OCI-LY1 (cell line): Measurements from ENCODE around the gene PMPCB.

ENCODE experiments used
- H2AFZ ChIP-seq: fragments of 200-600 bp; sonication (generic), shearing (Covaris generic); 2 replicates; pipeline ENCODE4 v1.6.0; 2014; ENCODE audit warnings: antibody characterized with exemption, mild to moderate bottlenecking, low read length
- H3F3A ChIP-seq: fragments of 200-600 bp; sonication (generic), shearing (Covaris generic); 2 replicates; pipeline ENCODE4 v1.6.0; 2014; ENCODE audit warnings: mild to moderate bottlenecking, antibody characterized with exemption, low read length, moderate library complexity; ENCODE audit not compliant: insufficient read depth
- H3K27ac ChIP-seq: fragments of 200-600 bp; sonication (generic); 2 replicates; pipeline ENCODE4 v1.5.1; 2014; ENCODE audit warnings: low read length, mixed run types, mild to moderate bottlenecking, low read depth; ENCODE audit not compliant: poor library complexity, severe bottlenecking
- H3K27me3 ChIP-seq: fragments of 200-600 bp; sonication (generic); 2 replicates; pipeline ENCODE4 v1.6.0; 2014; ENCODE audit warnings: antibody characterized with exemption, mild to moderate bottlenecking, low read length, moderate library complexity; ENCODE audit not compliant: insufficient read depth
- H3K36me3 ChIP-seq: fragments of 200-600 bp; sonication (generic); 2 replicates; pipeline ENCODE4 v1.6.1; 2014; ENCODE audit warnings: mild to moderate bottlenecking, antibody characterized with exemption, low read length, moderate library complexity, mixed read lengths; ENCODE audit not compliant: insufficient read depth
- H3K4me1 ChIP-seq: fragments of 200-600 bp; sonication (generic); 2 replicates; pipeline ENCODE4 v1.5.1; 2014; ENCODE audit warnings: mild to moderate bottlenecking, low read length, moderate library complexity; ENCODE audit not compliant: insufficient read depth, severe bottlenecking
- H3K4me2 ChIP-seq: fragments of 200-600 bp; sonication (generic), shearing (Covaris generic); 2 replicates; pipeline ENCODE4 v1.6.1; 2014; ENCODE audit warnings: low read length
- H3K4me3 ChIP-seq: fragments of 200-600 bp; sonication (generic); 2 replicates; pipeline ENCODE4 v1.5.1; 2014; ENCODE audit warnings: low read length, low read depth, mild to moderate bottlenecking, mixed read lengths; ENCODE audit not compliant: poor library complexity, severe bottlenecking
- H3K79me2 ChIP-seq: fragments of 200-600 bp; shearing (Covaris generic); 2 replicates; pipeline ENCODE4 v1.6.1; 2016; ENCODE audit warnings: mixed run types, low read length, mixed read lengths; ENCODE audit not compliant: insufficient read depth
- H3K9ac ChIP-seq: fragments of 200-600 bp; sonication (generic), shearing (Covaris generic); 2 replicates; pipeline ENCODE4 v1.6.1; 2014; ENCODE audit warnings: mild to moderate bottlenecking, low read length, mixed read lengths
- H3K9me2 ChIP-seq: fragments of 200-600 bp; sonication (generic), shearing (Covaris generic); 2 replicates; pipeline ENCODE4 v1.6.1; 2014; ENCODE audit warnings: low read depth, mild to moderate bottlenecking, low read length, mixed read lengths
- H3K9me3 ChIP-seq: fragments of 200-600 bp; shearing (Covaris generic); 2 replicates; pipeline ENCODE4 v1.6.1; 2014; ENCODE audit warnings: low read length, mixed read lengths
- H4K20me1 ChIP-seq: fragments of 200-600 bp; sonication (generic), shearing (Covaris generic); 2 replicates; pipeline ENCODE4 v1.6.0; 2016; ENCODE audit warnings: mild to moderate bottlenecking, low read length; ENCODE audit not compliant: insufficient read depth
- EZH2 ChIP-seq: fragments of 200-600 bp; sonication (generic), shearing (Covaris generic); IDR thresholded peaks from 2 replicates; pipeline ENCODE4 v1.8.0; 2017; ENCODE audit warnings: borderline replicate concordance, mixed run types, mild to moderate bottlenecking, antibody characterized with exemption, low read length, moderate library complexity, mixed read lengths
- TF ChIP-seq, protein P1 (sequence below): fragments of 200-600 bp; sonication (generic), shearing (Covaris generic); IDR thresholded peaks from 2 replicates; pipeline ENCODE4 v1.5.1; 2017; ENCODE audit warnings: mild to moderate bottlenecking, antibody characterized with exemption, low read length, moderate library complexity, mixed read lengths

The PMPCB gene

DNA sequence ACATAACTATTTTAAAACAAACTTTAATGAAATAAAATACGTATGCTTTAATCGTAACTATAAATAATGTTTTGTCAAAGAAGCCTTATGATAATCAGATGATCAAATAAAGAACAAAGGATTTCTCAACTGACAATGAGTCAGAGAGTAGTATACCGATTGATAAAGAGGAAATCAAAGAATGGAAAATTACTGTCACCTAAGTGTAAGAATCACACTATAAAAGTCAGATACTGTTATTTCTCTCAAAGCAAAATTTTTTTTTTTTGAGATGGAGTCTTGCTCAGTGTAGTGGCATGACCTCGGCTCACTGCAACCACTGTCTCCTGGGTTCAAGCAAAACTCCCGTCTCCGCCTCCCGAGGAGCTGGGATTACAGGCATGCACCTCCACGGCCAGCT, 28.5 kb downstream of the PMPCB start:
- TF ChIP-seq EZH2: no peak
- TF ChIP-seq, protein P1, sequence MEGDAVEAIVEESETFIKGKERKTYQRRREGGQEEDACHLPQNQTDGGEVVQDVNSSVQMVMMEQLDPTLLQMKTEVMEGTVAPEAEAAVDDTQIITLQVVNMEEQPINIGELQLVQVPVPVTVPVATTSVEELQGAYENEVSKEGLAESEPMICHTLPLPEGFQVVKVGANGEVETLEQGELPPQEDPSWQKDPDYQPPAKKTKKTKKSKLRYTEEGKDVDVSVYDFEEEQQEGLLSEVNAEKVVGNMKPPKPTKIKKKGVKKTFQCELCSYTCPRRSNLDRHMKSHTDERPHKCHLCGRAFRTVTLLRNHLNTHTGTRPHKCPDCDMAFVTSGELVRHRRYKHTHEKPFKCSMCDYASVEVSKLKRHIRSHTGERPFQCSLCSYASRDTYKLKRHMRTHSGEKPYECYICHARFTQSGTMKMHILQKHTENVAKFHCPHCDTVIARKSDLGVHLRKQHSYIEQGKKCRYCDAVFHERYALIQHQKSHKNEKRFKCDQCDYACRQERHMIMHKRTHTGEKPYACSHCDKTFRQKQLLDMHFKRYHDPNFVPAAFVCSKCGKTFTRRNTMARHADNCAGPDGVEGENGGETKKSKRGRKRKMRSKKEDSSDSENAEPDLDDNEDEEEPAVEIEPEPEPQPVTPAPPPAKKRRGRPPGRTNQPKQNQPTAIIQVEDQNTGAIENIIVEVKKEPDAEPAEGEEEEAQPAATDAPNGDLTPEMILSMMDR: no peak
- Histone ChIP-seq H3K36me3 (peaks cover 83% of the 10 kb centered on the region), H3K27ac (no peak overlapping the region), H3K4me1 (no peaks in the 10 kb centered on the region), H3K9ac (no peak overlapping the region), H3K4me2 (no peak overlapping the region), H3K9me3 (no peaks in the 10 kb centered on the region), H3K9me2 (no peaks in the 10 kb centered on the region), H4K20me1 (no peaks in the 10 kb centered on the region; the same call in 1 of the 2 replicates), H3K27me3 (no peaks in the 10 kb centered on the region), H3K79me2 (peaks cover 13% of the 10 kb centered on the region), H2AFZ (no peak overlapping the region), H3F3A (0 out of 2 replicates have a peak, but pooled peaks cover 4% of the 10 kb centered on the region), H3K4me3 (no peak overlapping the region)

DNA sequence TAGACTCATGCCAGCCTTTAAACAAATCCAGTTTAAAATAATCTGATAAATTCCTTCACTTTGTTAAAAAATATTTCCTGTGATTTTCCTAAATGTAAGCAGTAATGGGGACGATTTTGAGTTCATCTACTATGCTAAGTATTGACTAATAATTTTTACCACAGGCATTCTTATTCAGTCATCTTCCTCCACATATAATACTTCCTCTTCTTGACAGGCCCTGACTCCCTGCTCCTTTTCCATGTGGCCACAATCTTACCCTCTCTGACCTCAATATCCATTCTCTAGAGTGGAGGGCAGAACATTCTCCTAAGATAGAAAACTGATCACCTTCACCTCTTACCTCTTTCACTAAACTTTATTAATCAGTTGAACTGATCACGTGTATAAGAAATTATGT, 39.5 kb downstream of the PMPCB start:
- Histone ChIP-seq H3K9ac (no peak overlapping the region), H3K36me3 (peaks cover 90% of the 10 kb centered on the region), H3F3A (no peaks in the 10 kb centered on the region)

DNA sequence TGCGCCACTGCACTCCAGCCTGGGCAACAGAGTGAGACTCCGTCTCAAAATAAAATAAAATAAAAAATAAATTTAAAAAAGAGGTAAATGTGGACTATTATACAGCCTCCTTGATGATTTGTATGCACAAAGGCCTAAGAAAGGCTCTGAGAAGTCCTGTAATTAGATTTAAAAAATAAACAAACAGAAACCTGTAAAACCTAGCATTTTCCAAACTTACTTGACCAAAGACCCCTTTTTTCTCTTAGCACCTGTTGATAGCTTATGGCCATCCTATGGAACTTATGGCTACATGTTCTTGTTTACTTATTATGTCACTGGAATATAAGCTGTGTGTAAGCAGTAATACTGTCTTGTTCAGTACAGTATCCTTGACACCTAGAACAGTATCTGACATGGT, 41.6 kb downstream of the PMPCB start:
- Histone ChIP-seq H4K20me1 (no peaks in the 10 kb centered on the region), H3K4me2 (no peak overlapping the region), H3K4me1 (peaks cover 10% of the 10 kb centered on the region), H3K4me3 (no peak overlapping the region), H3K36me3 (peaks cover 74% of the 10 kb centered on the region), H3K79me2 (peaks cover 45% of the 10 kb centered on the region), H3K27me3 (no peaks in the 10 kb centered on the region), H3K9ac (no peak overlapping the region), H2AFZ (no peak overlapping the region), H3K9me2 (no peaks in the 10 kb centered on the region), H3K27ac (no peak overlapping the region), H3F3A (no peaks in the 10 kb centered on the region), H3K9me3 (no peaks in the 10 kb centered on the region)
- TF ChIP-seq, protein P1: no peak
- no peak for TF ChIP-seq EZH2

More for the DNA sequence above, 39.5 kb downstream of the PMPCB start:
- Histone ChIP-seq H3K79me2 (peaks cover 27% of the 10 kb centered on the region), H3K27me3 (no peaks in the 10 kb centered on the region), H3K4me1 (no peaks in the 10 kb centered on the region), H4K20me1 (no peaks in the 10 kb centered on the region), H3K27ac (no peak overlapping the region), H3K4me2 (no peak overlapping the region), H3K9me2 (no peaks in the 10 kb centered on the region), H3K9me3 (no peaks in the 10 kb centered on the region), H2AFZ (no peak overlapping the region), H3K4me3 (no peak overlapping the region)
- no peak for TF ChIP-seq EZH2
- TF ChIP-seq, protein P1: no peak
